A673 (cell line): ENCODE results near the gene GRK6. TPM values are rescaled to one million over a fixed set of nuclear protein-coding genes. Genes with fewer than 3 reads are reported as not detected.

Experiments used
- BruUV-seq: library from RNA; stranded (reverse); fragments of 400-500 nt; replicated peaks from 2 replicates; lab custom pipeline; 2021; lab: Mats Ljungman, UMichigan
- CTCF ChIA-PET: fragments of 300-600 bp; sonication (Branson Sonifier 250); formaldehyde crosslinking; loops from one replicate; lab custom pipeline; 2022; ENCODE audit warnings: antibody characterized with exemption; lab: Charles Lee
- POLR2A ChIA-PET: fragments of 300-600 bp; sonication (Branson Sonifier 250); formaldehyde crosslinking; loops from one replicate; lab custom pipeline; 2022; ENCODE audit warnings: antibody characterized with exemption; ENCODE audit not compliant: low non-redundant PET; lab: Charles Lee
- DNase-seq: peaks from one replicate; pipeline ENCODE4 v3.0.0-alpha.2; 2015; ENCODE audit warnings: low spot score
- H3K27ac ChIP-seq: fragments of 200-600 bp; sonication (generic); 2 replicates; pipeline ENCODE4 v1.5.1; 2016; ENCODE audit warnings: mixed run types, low read depth, mild to moderate bottlenecking, mixed read lengths, antibody characterized with exemption, low read length; ENCODE audit not compliant: poor library complexity, severe bottlenecking
- H3K27me3 ChIP-seq: fragments of 200-600 bp; sonication (generic); replicated peaks from 2 replicates; pipeline ENCODE4 v1.6.1; 2017; ENCODE audit warnings: mixed run types, low read depth, mild to moderate bottlenecking, mixed read lengths, antibody characterized with exemption, low read length; ENCODE audit not compliant: insufficient read depth, poor library complexity
- H3K36me3 ChIP-seq: fragments of 200-600 bp; sonication (generic); 2 replicates; pipeline ENCODE4 v1.6.1; 2016; ENCODE audit warnings: mixed run types, mild to moderate bottlenecking, mixed read lengths, antibody characterized with exemption, low read length; ENCODE audit not compliant: insufficient read depth, poor library complexity, severe bottlenecking
- H3K4me1 ChIP-seq: fragments of 200-600 bp; sonication (generic); 2 replicates; pipeline ENCODE4 v1.6.1; 2017; ENCODE audit warnings: mixed run types, mild to moderate bottlenecking, mixed read lengths, antibody characterized with exemption, low read length; ENCODE audit not compliant: insufficient read depth, poor library complexity, severe bottlenecking
- H3K4me3 ChIP-seq: fragments of 200-600 bp; sonication (generic); 2 replicates; pipeline ENCODE4 v1.5.1; 2016; ENCODE audit warnings: low read depth, mixed run types, mild to moderate bottlenecking, mixed read lengths, low read length; ENCODE audit not compliant: poor library complexity, severe bottlenecking
- H3K9me3 ChIP-seq: fragments of 200-600 bp; sonication (generic); 2 replicates; pipeline ENCODE4 v1.6.1; 2016; ENCODE audit warnings: mixed run types, low read depth, mild to moderate bottlenecking, mixed read lengths, antibody characterized with exemption, low read length; ENCODE audit not compliant: poor library complexity, severe bottlenecking
- EZH2 ChIP-seq: fragments of 200-600 bp; sonication (generic); IDR thresholded peaks from 2 replicates; pipeline ENCODE4 v1.6.1; 2017; ENCODE audit warnings: borderline replicate concordance, low read depth, mild to moderate bottlenecking, mixed read lengths, antibody characterized with exemption, low read length; ENCODE audit not compliant: poor library complexity, severe bottlenecking
- intact Hi-C: fragments of 100-400 bp; cut with micrococcal nuclease; formaldehyde crosslinking; loops from one replicate; pipeline ENCODE4 v1.10.0; 2022; ENCODE audit not compliant: unreplicated experiment
- total RNA-seq: library from RNA; stranded (reverse); gene quantifications from 2 replicates; pipeline ENCODE4 v1.2.3, GENCODE V29; 2021
- TF ChIP-seq, protein P1 (sequence below): fragments of 300-800, 200-600 bp; sonication (generic); conservative IDR thresholded peaks from 2 replicates; pipeline ENCODE4 v1.5.1; 2017; ENCODE audit warnings: low read depth, mild to moderate bottlenecking, antibody characterized with exemption, low read length, moderate library complexity, mixed read lengths

Gene GRK6
- total RNA-seq, 1 experiment from 2014 or later: 32.1 TPM

DNA sequence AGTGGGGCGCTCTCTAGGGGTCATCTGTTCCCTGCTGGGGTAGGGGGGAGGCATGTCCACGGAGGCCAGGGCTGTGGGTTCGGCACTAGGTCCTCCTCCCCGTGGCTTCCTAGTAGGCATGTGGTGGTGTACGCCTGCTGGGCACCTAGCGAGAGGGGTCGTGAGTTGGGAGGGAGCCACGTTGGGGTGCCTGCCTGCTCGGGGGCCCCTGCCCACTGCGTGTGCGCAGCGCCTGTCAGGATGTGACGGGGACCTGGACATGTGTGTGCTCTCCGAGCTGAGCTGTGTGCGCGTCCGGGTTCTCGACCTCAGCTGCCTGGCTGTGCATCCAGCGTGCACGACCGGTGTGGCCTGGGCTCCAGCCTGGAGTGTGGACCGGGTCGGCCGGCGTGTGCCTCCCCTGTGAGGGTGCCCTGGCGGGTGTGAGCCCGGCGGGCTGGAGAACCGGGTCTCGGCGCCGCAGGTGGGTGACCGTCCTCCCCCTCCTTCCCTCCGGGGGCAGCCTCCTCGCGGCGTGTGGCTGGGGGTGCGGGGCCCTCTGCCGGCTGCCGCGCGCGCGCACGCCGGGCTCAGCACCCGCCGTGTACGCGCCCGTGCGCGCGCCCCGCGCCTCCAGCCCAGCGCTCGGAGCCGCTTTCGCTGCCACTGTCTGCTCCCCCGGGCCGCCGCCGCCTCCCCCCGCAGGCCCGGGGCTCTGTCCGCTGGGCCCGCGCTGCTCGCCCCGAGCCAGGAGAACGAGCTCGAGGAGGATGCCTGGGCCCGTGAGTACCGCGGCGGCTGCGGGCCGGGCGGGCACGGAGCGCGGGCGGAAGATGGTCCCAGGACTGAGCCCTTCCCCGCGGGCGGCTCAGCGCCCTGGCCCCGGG, 20.0 kb downstream of the GRK6 start, which contains the start of gene PRR7:
PRR7 (plus strand) TSS at position 615 of the 866 bp plus-strand sequence. CDS start 8,254 bp downstream, outside the sequence.
- Histone ChIP-seq H3K36me3 (no peaks in the 10 kb centered on the region), H3K27me3 (no peaks in the 10 kb centered on the region), H3K27ac (peak within 1 kb of the TSS; percentile 16), H3K4me1 (peaks cover 4% of the 10 kb centered on the region), H3K4me3 (peak within 1 kb of the TSS; percentile 66), H3K9me3 (no peaks in the 10 kb centered on the region)
- BruUV-seq: no TSS peak
- no peak for TF ChIP-seq EZH2
- TF ChIP-seq, protein P1, sequence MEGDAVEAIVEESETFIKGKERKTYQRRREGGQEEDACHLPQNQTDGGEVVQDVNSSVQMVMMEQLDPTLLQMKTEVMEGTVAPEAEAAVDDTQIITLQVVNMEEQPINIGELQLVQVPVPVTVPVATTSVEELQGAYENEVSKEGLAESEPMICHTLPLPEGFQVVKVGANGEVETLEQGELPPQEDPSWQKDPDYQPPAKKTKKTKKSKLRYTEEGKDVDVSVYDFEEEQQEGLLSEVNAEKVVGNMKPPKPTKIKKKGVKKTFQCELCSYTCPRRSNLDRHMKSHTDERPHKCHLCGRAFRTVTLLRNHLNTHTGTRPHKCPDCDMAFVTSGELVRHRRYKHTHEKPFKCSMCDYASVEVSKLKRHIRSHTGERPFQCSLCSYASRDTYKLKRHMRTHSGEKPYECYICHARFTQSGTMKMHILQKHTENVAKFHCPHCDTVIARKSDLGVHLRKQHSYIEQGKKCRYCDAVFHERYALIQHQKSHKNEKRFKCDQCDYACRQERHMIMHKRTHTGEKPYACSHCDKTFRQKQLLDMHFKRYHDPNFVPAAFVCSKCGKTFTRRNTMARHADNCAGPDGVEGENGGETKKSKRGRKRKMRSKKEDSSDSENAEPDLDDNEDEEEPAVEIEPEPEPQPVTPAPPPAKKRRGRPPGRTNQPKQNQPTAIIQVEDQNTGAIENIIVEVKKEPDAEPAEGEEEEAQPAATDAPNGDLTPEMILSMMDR: no peak
- CTCF ChIA-PET: no interaction called here
- POLR2A ChIA-PET: no interaction called here
- peak; percentile 75 for DNase-seq
- intact Hi-C loops: no loop called here

DNA sequence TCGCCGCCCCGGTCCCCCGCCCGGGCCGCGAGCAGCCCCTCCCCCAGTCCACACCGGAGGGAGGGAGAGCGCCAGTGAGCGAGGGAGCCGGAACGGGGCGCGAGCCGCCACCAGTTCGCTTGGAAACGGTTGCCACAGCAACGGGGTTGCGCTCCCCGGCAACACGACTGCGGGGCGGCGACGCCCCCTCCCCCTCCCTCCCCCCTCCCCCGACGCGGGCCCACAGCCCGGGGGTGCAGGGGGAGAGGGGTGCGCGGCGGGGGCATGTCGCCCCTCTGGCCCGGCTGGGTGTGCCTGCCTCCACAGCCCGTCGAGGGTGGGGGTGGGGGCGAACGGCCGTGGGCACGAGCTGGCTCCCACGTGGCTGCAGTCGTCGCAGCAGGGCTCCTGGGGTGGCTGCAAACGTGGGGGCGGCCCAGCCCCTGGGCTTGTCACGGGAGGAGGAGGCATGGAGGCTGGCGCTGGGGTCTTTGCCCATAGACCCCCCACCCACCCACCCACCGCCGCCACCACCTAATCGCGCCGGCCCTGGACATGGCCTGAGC, 20.7 kb downstream of the GRK6 start:
- peak overlapping the region; percentile 66 for H3K4me3 ChIP-seq
- H3K27ac ChIP-seq: no peak overlapping the region
- intact Hi-C loops: no loop called here
- H3K9me3 ChIP-seq: no peaks in the 10 kb centered on the region
- ChIA-PET POLR2A (no interaction called here), CTCF (interaction anchor here (0.7 kb wide), 1 partner anchor 64 kb away, joined by 3 read pairs; no protein-coding TSS in a partner anchor)
- peak; percentile 52 for DNase-seq
- H3K4me1 ChIP-seq: peaks cover 4% of the 10 kb centered on the region
- H3K36me3 ChIP-seq: no peaks in the 10 kb centered on the region
- H3K27me3 ChIP-seq: no peaks in the 10 kb centered on the region
- no peak for TF ChIP-seq EZH2
- TF ChIP-seq, protein P1: no peak
- BruUV-seq: no TSS peak

DNA sequence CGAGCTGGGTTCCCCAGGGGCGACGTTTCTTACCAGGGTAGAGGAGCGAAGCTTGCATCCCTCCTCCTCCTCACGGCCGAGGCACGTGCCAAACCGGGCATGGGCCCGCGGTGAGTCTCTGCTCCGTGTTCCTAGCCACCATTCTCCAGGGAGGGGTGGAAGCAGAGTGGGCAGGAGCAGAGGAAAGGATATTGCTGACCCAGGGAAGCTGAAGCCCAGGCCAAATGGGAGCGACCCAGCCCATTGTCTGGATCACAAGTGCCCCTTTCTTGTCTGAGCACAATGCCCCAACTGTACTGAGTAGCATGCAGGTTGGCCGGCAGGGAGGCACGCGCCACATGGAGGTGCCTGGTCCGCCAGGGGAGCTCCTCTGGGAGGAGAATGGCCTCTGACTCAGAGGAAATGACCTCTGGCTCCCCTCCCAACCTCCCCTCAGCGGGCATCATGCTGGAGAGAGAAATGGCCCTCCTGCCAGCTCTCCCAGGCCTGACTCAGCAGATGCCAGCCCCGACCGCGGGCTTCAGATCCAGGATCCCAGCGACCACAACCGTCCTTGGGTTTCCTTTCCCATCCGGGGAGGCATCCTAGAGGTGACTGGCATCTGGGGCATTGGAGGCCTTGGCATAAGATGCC, 21.3 kb downstream of the GRK6 start:
- ChIA-PET POLR2A (no interaction called here), CTCF (interaction anchor here (0.7 kb wide), 1 partner anchor 65 kb away, joined by 3 read pairs; no protein-coding TSS in a partner anchor)
- Histone ChIP-seq H3K27ac (no peak overlapping the region), H3K27me3 (no peaks in the 10 kb centered on the region), H3K4me1 (peaks cover 4% of the 10 kb centered on the region), H3K4me3 (no peak overlapping the region), H3K36me3 (no peaks in the 10 kb centered on the region), H3K9me3 (no peaks in the 10 kb centered on the region)
- BruUV-seq: no TSS peak
- intact Hi-C loops: loop anchor here (2.0 kb wide), 1 partner anchor 333 kb away; no protein-coding TSS in a partner anchor
- no peak for TF ChIP-seq EZH2
- TF ChIP-seq, protein P1: no peak
- no peak for DNase-seq
